ENCODE results near the gene GINS1.
"Not testable (repeated sequence)": the region's sequence is repeated elsewhere in the genome, so short reads cannot be mapped to it uniquely, and the experiment has no call there.

The GINS1 gene

GRCh38 chr20:25469558-25469957, 62.1 kb downstream of the GINS1 start:
- TF ChIP-seq CTCF (IDR thresholded peaks at IDR 0.05; ENCODE audit: low read depth, low read length, missing control alignments), result no peak
- H3K4me3 ChIP-seq (ENCODE audit: low read depth, low read length), result no peak overlapping the region
- no peak for DNase-seq (ENCODE audit: low read depth)

DNA sequence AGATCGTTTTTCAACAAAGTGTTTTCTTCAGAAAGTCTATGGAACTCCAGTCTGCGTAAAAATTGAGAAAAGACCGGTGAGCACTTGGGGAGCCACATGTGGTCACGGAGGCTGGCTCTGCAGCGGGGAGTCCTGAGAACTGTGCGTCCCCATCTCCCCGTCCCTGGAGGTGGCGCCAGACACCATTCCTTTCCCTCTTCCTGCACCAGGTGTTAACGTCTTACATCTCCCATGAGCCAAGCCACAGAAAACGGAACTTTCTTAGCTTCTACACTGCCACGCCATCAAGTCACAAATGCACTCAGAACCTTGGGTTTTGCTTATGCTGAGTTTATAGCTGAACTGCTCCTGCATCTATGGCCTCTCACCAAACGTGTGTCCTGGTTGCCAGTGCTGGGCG, 62.6 kb downstream of the GINS1 start:
- peak; percentile 16 for DNase-seq (ENCODE audit: low read depth)
- no peak overlapping the region for H3K4me3 ChIP-seq (ENCODE audit: low read depth, low read length)
- peak; percentile 79 for TF ChIP-seq CTCF (IDR thresholded peaks at IDR 0.05; ENCODE audit: low read depth, low read length, missing control alignments)

- DNase-seq (ENCODE audit: low read depth), result no peak
- H3K4me3 ChIP-seq (ENCODE audit: low read depth, low read length), result no peak overlapping the region
- no peak for TF ChIP-seq CTCF (IDR thresholded peaks at IDR 0.05; ENCODE audit: low read depth, low read length, missing control alignments)
Measured at GRCh38 chr20:25471020-25471419, 63.5 kb downstream of the GINS1 start.

- not testable (repeated sequence) for DNase-seq (ENCODE audit: low read depth); H3K4me3 ChIP-seq (ENCODE audit: low read depth, low read length)
Measured at GRCh38 chr20:25473297-25473696, 65.8 kb downstream of the GINS1 start.

DNA sequence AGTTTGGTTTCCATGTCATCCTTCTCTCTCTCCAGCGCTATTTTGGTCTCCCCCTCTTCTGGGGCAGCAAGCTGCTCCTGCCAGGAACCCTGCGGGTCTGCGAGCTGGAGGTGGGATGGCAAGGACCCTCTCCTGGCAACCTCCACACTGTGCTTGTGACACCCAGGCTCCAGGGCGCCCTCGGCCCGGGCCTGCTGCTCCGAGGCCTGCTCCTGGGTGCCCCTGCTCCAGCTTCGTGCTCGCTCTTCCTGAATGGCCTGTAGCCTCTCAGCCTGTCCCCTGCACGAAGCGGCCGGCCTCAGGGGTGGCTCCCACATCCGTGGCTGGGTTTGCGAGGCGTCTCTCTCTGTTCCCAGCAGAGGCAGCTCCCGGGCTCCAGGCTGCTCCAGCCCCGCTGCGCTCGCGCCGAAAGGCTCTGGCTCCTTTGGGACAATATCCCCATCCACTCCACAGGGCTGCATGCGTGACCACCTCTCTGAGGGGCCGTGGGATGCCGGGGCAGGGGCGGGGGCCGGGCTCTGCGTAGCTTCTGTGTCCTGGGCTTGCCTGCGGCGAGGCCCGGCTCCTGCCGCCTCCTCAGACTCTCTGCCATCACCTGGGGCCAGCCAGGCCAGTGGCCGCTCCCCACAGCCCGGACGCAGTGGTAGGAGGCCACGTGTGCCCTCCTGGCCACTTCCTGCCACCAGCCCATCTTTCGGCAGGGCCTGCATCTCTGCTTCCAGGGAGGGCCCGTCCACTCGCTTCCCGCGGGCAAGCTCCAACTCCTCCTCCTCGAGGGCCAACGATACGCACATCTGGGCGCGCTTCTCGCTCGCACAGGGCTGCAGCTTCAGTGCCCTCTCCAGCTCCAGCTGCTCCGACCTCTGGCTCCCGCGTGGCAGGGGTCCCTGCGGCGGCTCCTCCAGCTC, 68.9 kb downstream of the GINS1 start:
- DNase-seq (ENCODE audit: low read depth), result no peak
- TF ChIP-seq CTCF (IDR thresholded peaks at IDR 0.05; ENCODE audit: low read depth, low read length, missing control alignments), result no peak
- H3K4me3 ChIP-seq (ENCODE audit: low read depth, low read length), result no peak overlapping the region

DNA sequence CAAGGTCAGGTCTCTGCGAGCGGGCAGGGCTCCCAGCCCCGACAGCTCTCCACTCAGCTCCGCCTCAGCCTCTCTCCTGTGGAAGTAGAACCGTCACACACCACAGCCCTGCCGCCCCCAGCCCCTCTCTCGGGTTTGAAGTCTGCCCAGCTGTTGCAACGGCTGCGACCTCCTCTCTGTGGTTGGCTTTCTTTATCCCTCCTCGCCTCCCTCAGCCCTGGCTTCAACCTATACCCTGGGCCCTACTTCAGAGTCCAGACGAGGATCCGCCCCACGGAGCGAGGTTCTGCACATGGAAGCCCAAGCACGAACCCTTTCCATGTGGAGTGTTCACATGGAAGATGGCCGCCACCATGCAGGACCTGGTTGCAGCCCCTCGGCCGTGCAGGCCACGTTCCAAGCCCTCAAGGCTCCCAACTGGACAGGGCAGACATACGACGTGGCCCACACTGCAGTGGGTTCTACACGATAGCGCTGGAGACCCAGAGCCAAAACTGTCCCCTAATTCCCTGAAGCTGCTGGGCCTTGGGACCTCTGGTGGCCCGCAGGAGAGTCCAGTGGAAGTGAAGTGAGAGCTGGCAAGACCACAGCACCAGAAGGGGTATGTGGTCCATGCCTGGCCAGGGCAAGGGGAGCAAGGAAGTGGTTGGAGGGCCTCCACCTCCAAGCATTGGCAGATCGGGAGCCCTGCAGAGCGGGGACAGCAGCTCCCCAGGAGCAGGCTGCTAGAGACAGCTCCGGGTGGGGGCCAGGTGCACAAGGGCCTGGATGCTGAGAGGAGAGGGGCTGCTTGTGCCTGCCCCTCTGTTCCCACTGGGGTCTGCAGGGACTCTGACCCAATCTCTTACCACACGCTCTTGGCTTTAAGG, 69.8 kb downstream of the GINS1 start:
- no peak overlapping the region for H3K4me3 ChIP-seq (ENCODE audit: low read depth, low read length)
- TF ChIP-seq CTCF (IDR thresholded peaks at IDR 0.05; ENCODE audit: low read depth, low read length, missing control alignments), result no peak
- no peak for DNase-seq (ENCODE audit: low read depth)

GRCh38 chr20:25478889-25479568, 71.6 kb downstream of the GINS1 start:
- no peak for TF ChIP-seq CTCF (IDR thresholded peaks at IDR 0.05; ENCODE audit: low read depth, low read length, missing control alignments)
- DNase-seq (ENCODE audit: low read depth), result no peak
- no peak overlapping the region for H3K4me3 ChIP-seq (ENCODE audit: low read depth, low read length)
